NT2/D1 (cell line): Measurements from ENCODE around the gene PAK5.

Experiments used
- DNase-seq: peaks from one replicate; pipeline ENCODE4 v3.0.0-alpha.2; 2011; ENCODE audit warnings: low read depth, low spot score
- H3K27me3 ChIP-seq: 2 replicates; pipeline ENCODE4 v1.6.0; 2011; ENCODE audit warnings: mild to moderate bottlenecking; ENCODE audit not compliant: insufficient read length, insufficient read depth
- H3K36me3 ChIP-seq: 2 replicates; pipeline ENCODE4 v1.6.1; 2011; ENCODE audit warnings: mild to moderate bottlenecking, low read length, mixed read lengths; ENCODE audit not compliant: insufficient read depth, insufficient read length
- H3K4me1 ChIP-seq: 2 replicates; pipeline ENCODE4 v1.5.1; 2011; ENCODE audit not compliant: insufficient read depth, insufficient read length
- H3K4me3 ChIP-seq: 2 replicates; pipeline ENCODE4 v1.5.1; 2011; ENCODE audit warnings: low read depth; ENCODE audit not compliant: insufficient read length
- H3K9ac ChIP-seq: 2 replicates; pipeline ENCODE4 v1.6.0; 2011; ENCODE audit warnings: low read depth; ENCODE audit not compliant: insufficient read length
- H3K9me3 ChIP-seq: 2 replicates; pipeline ENCODE4 v1.5.1; 2011; ENCODE audit warnings: mild to moderate bottlenecking, low read length; ENCODE audit not compliant: insufficient read depth
- SUZ12 ChIP-seq: IDR thresholded peaks from 2 replicates; pipeline ENCODE4 v1.6.1; 2011; ENCODE audit not compliant: insufficient read length, insufficient read depth; ENCODE audit errors: extremely low read depth
- YY1 ChIP-seq: IDR thresholded peaks from 2 replicates; pipeline ENCODE4 v1.6.1; 2011; ENCODE audit not compliant: insufficient read length, insufficient read depth
- ZNF274 ChIP-seq: IDR thresholded peaks from 2 replicates; pipeline ENCODE4 v1.6.1; 2011; ENCODE audit warnings: mild to moderate bottlenecking, low read depth, low read length

PAK5 gene

DNA sequence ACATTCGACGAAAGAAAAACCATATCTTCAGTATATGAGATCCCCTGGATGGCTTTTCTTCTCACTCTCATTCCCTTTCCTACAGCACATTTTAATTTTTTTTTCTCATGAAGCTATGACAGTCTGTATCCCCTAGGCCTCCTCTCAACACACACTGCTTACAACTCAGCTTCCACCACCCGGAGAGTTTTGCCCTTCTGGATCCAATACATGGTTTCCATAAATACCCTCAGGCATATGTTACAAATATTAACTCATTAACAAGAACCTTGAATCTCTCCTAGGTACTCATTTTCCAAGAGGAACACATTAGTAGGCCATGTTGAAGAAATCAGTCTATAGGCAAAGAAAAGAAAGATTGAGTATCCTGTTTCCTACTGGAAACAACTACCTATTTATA, 44.0 kb downstream of the PAK5 start:
- H3K36me3 ChIP-seq = no peaks in the 10 kb centered on the region
- TF ChIP-seq ZNF274 = no peak
- TF ChIP-seq YY1 = no peak
- no peak for TF ChIP-seq SUZ12
- no peaks in the 10 kb centered on the region for H3K9me3 ChIP-seq
- no peak overlapping the region for H3K9ac ChIP-seq
- H3K4me1 ChIP-seq = no peaks in the 10 kb centered on the region
- H3K4me3 ChIP-seq = no peak overlapping the region
- H3K27me3 ChIP-seq = no peaks in the 10 kb centered on the region
- no peak for DNase-seq

DNA sequence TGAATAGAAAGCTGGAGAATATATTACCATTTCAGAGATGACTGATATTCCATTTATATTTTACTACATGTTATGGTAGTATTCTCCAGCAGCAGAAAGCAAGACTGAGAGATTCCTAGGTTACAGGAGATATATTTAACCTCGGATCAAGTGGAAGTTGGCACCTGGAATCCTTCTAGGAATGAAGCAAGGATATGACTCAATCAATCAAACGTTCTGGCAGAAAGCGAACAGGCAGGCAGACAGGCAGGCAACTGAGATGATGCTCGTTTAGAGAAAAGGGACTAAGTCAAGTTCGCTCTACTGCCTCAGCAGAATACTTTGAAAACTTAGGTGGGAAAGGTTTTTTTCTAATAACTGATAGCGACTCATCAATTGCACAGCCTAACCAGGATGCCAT, 46.2 kb downstream of the PAK5 start:
- no peak overlapping the region for H3K4me3 ChIP-seq
- no peaks in the 10 kb centered on the region for H3K36me3 ChIP-seq
- no peak for DNase-seq
- H3K4me1 ChIP-seq = no peaks in the 10 kb centered on the region
- no peaks in the 10 kb centered on the region for H3K9me3 ChIP-seq
- no peak for TF ChIP-seq SUZ12
- TF ChIP-seq YY1 = no peak
- TF ChIP-seq ZNF274 = no peak
- no peak overlapping the region for H3K9ac ChIP-seq
- no peaks in the 10 kb centered on the region for H3K27me3 ChIP-seq

DNA sequence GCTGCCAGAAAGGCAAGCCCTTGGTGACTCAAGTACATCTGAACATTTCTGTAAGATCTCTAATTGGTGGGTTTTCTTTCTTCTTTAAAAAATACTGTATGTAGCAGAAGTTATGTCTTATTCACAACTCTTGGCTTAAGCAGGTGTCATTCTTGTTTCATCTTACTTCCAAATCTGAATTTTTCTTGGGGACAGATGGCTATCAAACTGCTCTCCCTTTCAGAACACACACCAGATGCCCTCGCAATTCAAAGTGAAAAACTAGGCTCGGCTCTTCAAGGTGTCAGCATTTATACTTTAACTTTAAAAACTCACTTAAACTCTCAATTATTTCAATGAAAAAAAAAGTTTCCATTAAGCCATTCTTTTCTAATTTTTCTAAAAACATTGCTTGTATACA, 49.7 kb downstream of the PAK5 start:
- TF ChIP-seq SUZ12 = no peak
- TF ChIP-seq YY1 = no peak
- no peak for TF ChIP-seq ZNF274
- H3K27me3 ChIP-seq = no peaks in the 10 kb centered on the region
- no peak overlapping the region for H3K9ac ChIP-seq
- H3K4me1 ChIP-seq = no peaks in the 10 kb centered on the region
- H3K4me3 ChIP-seq = no peak overlapping the region
- no peak for DNase-seq
- H3K9me3 ChIP-seq = no peaks in the 10 kb centered on the region
- H3K36me3 ChIP-seq = no peaks in the 10 kb centered on the region

DNA sequence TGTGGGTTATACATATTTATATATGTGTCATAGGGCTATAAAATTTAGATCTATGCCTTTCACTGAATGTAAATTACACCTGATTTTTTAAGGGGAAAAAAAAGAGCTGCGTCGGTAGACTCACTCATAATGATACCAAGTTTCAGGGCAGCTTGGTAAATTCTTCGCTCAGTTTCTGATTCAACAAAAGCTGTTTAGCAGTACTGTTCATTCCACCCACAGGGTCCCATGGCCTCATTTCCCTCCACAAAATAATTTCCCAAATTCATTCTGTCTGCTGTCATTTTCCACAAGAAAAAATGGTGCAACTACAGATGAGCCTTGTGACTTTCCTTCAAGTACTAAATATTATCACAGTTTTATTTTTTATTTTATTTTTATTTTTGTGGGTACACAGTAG, 63.7 kb downstream of the PAK5 start:
- TF ChIP-seq ZNF274 (no peak), SUZ12 (no peak), YY1 (no peak)
- H3K4me3 ChIP-seq = no peak overlapping the region
- no peaks in the 10 kb centered on the region for H3K27me3 ChIP-seq
- no peaks in the 10 kb centered on the region for H3K36me3 ChIP-seq
- no peaks in the 10 kb centered on the region for H3K9me3 ChIP-seq
- H3K9ac ChIP-seq = no peak overlapping the region
- no peaks in the 10 kb centered on the region for H3K4me1 ChIP-seq
- no peak for DNase-seq

DNA sequence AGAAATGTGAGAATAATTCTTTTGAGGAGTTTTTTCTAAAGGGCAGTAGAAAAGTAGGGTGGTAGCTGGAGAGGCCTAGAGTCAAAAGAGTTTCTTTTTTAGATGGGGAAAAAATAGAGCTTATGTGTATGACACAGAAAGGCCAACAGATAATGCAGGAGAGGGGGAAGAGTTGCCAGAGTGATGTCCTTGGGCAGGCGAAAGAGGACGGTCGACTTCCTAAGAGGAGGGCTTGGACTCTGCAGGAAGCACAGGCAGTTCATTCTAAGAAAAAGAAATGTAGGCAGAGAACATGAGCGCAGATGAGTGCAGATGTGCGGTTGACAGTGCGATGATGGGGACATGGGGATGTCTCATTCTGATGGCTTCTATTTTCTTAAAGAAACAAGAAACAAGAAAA, 68.9 kb downstream of the PAK5 start:
- no peaks in the 10 kb centered on the region for H3K9me3 ChIP-seq
- H3K36me3 ChIP-seq = no peaks in the 10 kb centered on the region
- no peak overlapping the region for H3K9ac ChIP-seq
- no peak for TF ChIP-seq SUZ12
- no peak for TF ChIP-seq ZNF274
- no peak for TF ChIP-seq YY1
- H3K4me3 ChIP-seq = no peak overlapping the region
- H3K4me1 ChIP-seq = no peaks in the 10 kb centered on the region
- no peak for DNase-seq
- no peaks in the 10 kb centered on the region for H3K27me3 ChIP-seq

DNA sequence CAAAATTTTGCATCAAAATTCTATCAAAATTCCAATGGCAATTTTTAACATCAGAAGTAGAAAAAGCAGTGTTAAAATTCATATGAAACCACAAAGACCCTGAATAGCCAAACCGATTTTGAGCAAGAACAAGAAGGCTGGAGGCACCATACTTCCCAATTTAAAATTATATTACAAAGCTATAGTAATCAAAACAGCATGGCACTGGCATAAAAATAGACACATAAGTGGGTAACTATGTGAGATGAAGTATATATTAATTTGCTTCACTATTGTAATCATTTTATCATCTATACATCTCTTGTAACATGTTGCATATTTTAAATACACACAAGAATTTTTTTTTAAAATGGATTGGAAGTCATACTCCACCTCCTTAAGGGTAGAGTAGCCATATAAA, 77.4 kb downstream of the PAK5 start:
- TF ChIP-seq SUZ12 (no peak), YY1 (no peak), ZNF274 (no peak)
- no peaks in the 10 kb centered on the region for H3K27me3 ChIP-seq
- H3K36me3 ChIP-seq = no peaks in the 10 kb centered on the region
- no peak overlapping the region for H3K9ac ChIP-seq
- H3K4me3 ChIP-seq = no peak overlapping the region
- no peak for DNase-seq
- no peaks in the 10 kb centered on the region for H3K9me3 ChIP-seq
- H3K4me1 ChIP-seq = no peaks in the 10 kb centered on the region

DNA sequence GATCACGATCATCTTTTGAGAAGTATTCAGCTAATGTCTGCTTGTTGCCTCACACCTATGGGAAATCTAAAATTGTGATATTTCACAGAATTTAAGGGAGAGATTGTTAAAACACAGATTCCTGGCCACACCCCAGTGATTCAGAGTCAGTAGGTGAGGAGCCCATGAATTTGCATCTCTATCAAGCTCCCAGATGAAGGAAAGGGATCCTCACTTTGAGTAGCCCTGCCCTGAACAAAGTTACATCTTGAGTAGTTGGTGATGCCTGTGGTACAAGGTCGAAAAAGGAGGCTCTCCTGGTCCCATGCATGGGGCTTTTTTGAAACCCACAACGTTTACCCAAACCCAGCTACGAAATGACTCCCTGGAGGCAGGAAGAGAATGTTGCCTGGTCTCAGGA, 79.5 kb downstream of the PAK5 start:
- DNase-seq = peak; percentile 8
- Histone ChIP-seq H3K27me3 (no peaks in the 10 kb centered on the region), H3K9ac (no peak overlapping the region), H3K4me1 (no peaks in the 10 kb centered on the region), H3K4me3 (no peak overlapping the region), H3K36me3 (no peaks in the 10 kb centered on the region), H3K9me3 (no peaks in the 10 kb centered on the region)
- TF ChIP-seq SUZ12 (no peak), ZNF274 (no peak), YY1 (no peak)

DNA sequence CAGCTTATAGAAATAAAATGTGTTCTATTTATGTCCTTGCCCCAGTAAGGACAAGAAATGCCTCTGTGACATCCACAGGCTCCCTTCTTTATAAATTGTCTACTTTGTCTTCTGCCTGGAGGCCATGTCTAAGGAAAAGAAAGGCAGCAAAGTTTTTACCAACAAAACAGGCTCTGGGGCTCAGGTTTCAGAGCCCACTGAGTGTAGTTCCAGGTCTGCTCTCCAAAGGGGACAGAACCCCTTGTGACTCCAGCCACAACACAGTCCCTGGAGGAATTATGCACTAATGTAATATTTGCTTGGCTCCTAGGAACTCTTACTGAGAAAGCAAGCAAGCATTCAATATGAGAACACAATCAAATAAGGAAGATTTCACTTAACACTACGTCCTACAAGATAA, 80.1 kb downstream of the PAK5 start:
- H3K9ac ChIP-seq = no peak overlapping the region
- no peaks in the 10 kb centered on the region for H3K4me1 ChIP-seq
- TF ChIP-seq YY1 = no peak
- no peak for TF ChIP-seq SUZ12
- no peak for TF ChIP-seq ZNF274
- no peaks in the 10 kb centered on the region for H3K36me3 ChIP-seq
- no peak overlapping the region for H3K4me3 ChIP-seq
- H3K9me3 ChIP-seq = no peaks in the 10 kb centered on the region
- no peaks in the 10 kb centered on the region for H3K27me3 ChIP-seq
- no peak for DNase-seq
